Measurements from ENCODE around the gene MOB2. TPM values are rescaled to one million over a fixed set of nuclear protein-coding genes. Genes with fewer than 3 reads are reported as not detected.

The MOB2 gene
- total and polyA plus RNA-seq, 7 experiments from 2014 or later: 37.6 to 59.8 (median 51.2) TPM

DNA sequence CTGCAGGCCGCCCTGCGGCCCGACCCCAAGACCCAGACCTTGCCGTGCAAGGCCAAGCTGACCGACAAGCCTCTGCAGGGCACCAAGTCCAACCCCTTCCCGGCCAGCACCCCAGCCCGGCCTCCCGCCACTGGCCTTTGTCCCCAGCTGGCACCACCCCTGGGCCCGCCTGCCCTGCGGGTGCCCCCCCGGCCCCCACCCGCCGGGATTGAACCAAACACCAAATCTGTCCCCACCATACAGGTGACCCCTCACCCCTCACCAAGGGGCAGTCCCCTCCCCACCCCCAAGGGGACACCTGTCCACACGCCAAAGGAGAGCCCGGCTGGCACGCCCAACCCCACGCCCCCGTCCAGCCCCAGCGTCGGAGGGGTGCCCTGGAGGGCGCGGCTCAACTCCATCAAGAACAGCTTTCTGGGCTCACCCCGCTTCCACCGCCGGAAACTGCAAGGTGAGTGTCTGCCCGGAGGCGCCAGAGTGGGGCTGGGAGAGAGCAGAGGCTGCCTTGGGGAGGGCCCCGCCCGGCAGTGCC, 36.2 kb downstream of the MOB2 start:
- Histone ChIP-seq H3K27ac (ENCODE audit: low read depth, low read length) (no peak overlapping the region), H3K36me3 (ENCODE audit: control insufficient read depth in 2 of 3, insufficient read depth in 3 of 3, low read length in 3 of 3) (no peaks in the 10 kb centered on the region), H3K9me3 (ENCODE audit: control insufficient read depth in 2 of 3, low read length in 3 of 3) (no peaks in the 10 kb centered on the region), H3K4me1 (ENCODE audit: control insufficient read depth in 2 of 2, insufficient read depth in 2 of 2, low read length in 2 of 2) (no peaks in the 10 kb centered on the region), H3K27me3 (ENCODE audit: control insufficient read depth in 2 of 2, insufficient read depth in 2 of 2, low read length in 2 of 2) (no peaks in the 10 kb centered on the region), H3K4me3 (ENCODE audit: low read length) (no peak overlapping the region)
- intact Hi-C loops (cut with micrococcal nuclease): loop anchor here in 1 of 2 donors (5.0 kb wide), 1 partner anchor 67 kb away; no protein-coding TSS in a partner anchor
- no peak for ATAC-seq
- CTCF ChIA-PET: no interaction called here
- H3K36me3 Mint-ChIP-seq: no peaks in the 10 kb centered on the region
- H3K4me1 Mint-ChIP-seq: peaks cover 0 to 1% (median 0%) of the 10 kb centered on the region in 7 donors
- H3K9me3 Mint-ChIP-seq: no peaks in the 10 kb centered on the region
- H3K27ac Mint-ChIP-seq: no peak overlapping the region
- no peak for DNase-seq
- POLR2A ChIA-PET: interaction anchor here (1.0 kb wide), 1 partner anchor 13 kb away, joined by 4 read pairs; no protein-coding TSS in a partner anchor
- H3K27me3 Mint-ChIP-seq: no peaks in the 10 kb centered on the region
- no peak overlapping the region for H3K4me3 Mint-ChIP-seq

DNA sequence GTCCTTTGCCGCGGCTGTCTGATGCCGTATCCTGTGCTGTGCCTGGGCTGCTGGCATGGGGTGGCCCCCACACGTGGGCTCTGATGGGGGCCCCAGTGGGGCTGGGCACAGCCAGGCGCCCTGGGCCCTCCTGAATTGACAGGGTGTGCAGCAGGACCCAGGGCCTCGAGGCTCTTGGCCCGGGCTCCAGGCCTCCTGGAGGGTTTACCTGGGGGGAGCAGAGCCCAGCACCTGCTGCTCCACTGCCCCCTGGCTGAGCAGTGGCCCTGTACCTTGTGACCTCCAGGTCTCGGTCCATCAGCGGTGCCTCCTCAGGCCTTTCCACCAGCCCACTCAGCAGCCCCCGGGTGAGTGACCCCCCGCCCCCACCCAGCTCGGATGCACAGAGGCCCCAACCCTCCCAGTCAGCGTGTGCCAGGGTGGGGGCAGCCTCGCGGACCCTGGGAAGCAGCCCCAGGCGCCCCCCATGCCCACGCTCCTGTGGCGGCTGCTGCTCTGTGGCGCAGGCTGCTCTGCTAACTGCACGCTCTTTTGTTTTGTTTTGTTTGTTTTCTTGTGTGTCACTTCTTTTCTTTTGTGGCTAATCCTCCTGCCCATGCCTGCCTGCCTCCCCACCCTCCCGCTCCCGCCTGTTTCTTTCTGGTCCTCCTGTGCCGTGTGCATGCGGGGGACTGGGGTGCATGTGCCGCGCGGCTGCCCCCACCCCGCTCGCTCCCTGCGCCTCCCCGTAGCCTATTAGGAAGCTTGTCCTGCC, 36.9 kb downstream of the MOB2 start:
- H3K27me3 Mint-ChIP-seq: no peaks in the 10 kb centered on the region
- H3K27me3 ChIP-seq (ENCODE audit: control insufficient read depth in 2 of 2, insufficient read depth in 2 of 2, low read length in 2 of 2): no peaks in the 10 kb centered on the region
- ATAC-seq: no peak
- CTCF ChIA-PET: no interaction called here
- H3K4me3 ChIP-seq (ENCODE audit: low read length): no peak overlapping the region
- intact Hi-C loops (cut with micrococcal nuclease): loop anchor here (5.0 kb wide), 2 partner anchors 68 to 187 kb away; no protein-coding TSS in a partner anchor
- H3K4me1 Mint-ChIP-seq: peaks cover 0 to 1% (median 0%) of the 10 kb centered on the region in 7 donors
- DNase-seq: no peak
- no peak overlapping the region for H3K27ac ChIP-seq (ENCODE audit: low read depth, low read length)
- no peak overlapping the region for H3K27ac Mint-ChIP-seq
- H3K36me3 Mint-ChIP-seq: no peaks in the 10 kb centered on the region
- no peaks in the 10 kb centered on the region for H3K9me3 Mint-ChIP-seq
- H3K9me3 ChIP-seq (ENCODE audit: control insufficient read depth in 2 of 3, low read length in 3 of 3): no peaks in the 10 kb centered on the region
- no peaks in the 10 kb centered on the region for H3K4me1 ChIP-seq (ENCODE audit: control insufficient read depth in 2 of 2, insufficient read depth in 2 of 2, low read length in 2 of 2)
- no peaks in the 10 kb centered on the region for H3K36me3 ChIP-seq (ENCODE audit: control insufficient read depth in 2 of 3, insufficient read depth in 3 of 3, low read length in 3 of 3)
- no peak overlapping the region for H3K4me3 Mint-ChIP-seq
- POLR2A ChIA-PET: interaction anchor here (1.0 kb wide), 1 partner anchor 14 kb away, joined by 4 read pairs; no protein-coding TSS in a partner anchor

DNA sequence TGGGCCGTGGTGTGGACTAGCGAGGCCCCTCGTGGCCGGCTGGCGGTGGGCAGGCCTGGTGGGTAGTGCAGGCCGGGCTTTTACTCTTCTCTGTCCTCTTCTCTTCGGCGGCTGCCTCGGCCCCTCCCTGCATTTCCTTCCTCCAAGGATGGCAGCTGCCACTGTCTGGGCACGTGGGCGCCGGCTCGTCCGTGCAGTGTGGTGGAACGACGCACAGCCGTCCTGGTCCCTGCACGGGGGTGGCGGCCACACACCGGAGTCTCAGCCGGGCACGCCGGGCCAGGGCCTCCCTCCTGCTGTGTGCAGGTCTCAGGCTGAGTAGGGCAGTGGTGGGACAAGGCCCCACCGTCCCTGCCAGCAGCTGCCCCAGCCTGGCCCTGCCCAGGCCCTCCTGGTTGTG, 37.7 kb downstream of the MOB2 start:
- Mint-ChIP-seq H3K9me3 (no peaks in the 10 kb centered on the region), H3K27ac (no peak overlapping the region), H3K4me3 (no peak overlapping the region), H3K27me3 (peaks cover 0 to under 1% (median 0%) of the 10 kb centered on the region in 5 donors), H3K4me1 (peaks cover 0 to 1% (median 0%) of the 10 kb centered on the region in 7 donors), H3K36me3 (no peaks in the 10 kb centered on the region)
- Histone ChIP-seq H3K9me3 (ENCODE audit: control insufficient read depth in 2 of 3, low read length in 3 of 3) (no peaks in the 10 kb centered on the region), H3K4me1 (ENCODE audit: control insufficient read depth in 2 of 2, insufficient read depth in 2 of 2, low read length in 2 of 2) (no peaks in the 10 kb centered on the region), H3K27me3 (ENCODE audit: control insufficient read depth in 2 of 2, insufficient read depth in 2 of 2, low read length in 2 of 2) (no peaks in the 10 kb centered on the region), H3K27ac (ENCODE audit: low read depth, low read length) (no peak overlapping the region), H3K36me3 (ENCODE audit: control insufficient read depth in 2 of 3, insufficient read depth in 3 of 3, low read length in 3 of 3) (no peaks in the 10 kb centered on the region), H3K4me3 (ENCODE audit: low read length) (no peak overlapping the region)
- ChIA-PET POLR2A (no interaction called here), CTCF (no interaction called here)
- no peak for DNase-seq
- intact Hi-C loops (cut with micrococcal nuclease): loop anchor here in 1 of 2 donors (5.0 kb wide), 1 partner anchor 187 kb away; no protein-coding TSS in a partner anchor
- no peak for ATAC-seq

DNA sequence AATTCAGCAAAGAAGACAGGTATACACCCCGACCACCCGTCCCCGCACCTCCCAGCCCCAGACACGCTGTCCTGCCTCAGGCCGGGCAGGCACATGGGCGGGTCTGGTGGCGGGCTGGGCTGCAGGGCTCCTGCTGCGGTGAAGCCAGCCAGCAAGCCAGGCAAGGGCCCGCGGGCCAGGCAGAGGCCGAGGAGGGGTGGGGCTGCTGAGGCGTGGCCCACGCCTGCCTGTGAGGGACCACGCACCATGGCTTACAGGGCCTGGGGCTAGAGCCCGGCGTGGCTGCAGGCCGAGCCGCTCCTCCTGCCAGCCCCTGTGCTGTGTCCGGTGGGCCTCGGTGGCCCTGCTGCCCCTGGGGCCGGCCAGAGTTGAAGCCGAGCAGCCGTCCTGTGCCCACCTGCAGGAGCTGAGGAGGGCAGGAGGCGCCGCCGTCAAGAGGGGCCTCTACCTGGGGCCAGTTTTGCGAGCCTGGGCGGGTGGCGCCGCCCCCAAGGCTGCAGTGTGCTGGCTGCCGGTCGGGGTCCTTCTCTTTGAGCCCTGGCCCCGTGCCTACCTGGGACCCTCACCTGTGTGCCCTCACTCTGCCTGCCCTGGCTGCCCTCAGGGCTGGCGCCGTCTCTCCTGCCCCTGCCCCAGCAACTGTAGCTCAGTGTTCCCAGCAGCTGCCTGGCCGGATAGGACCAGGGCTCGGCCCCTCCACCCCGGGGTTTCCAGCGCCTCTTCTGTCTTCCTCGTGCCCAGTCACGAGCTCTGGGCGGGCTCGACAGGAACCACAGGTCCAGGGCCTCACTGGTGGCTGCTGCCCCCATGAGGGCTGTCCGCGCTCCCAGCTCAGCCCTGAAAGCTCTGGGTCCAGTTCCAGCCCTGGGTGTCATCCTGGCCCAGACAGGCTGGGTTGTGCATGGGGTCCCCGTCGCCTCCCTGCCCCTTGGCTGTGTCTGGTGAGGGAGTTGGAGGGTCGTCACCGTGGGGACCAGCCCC, 38.4 kb downstream of the MOB2 start:
- CTCF ChIA-PET: no interaction called here
- Mint-ChIP-seq H3K4me3 (no peak overlapping the region), H3K27me3 (peaks cover 0 to 3% (median 0%) of the 10 kb centered on the region in 5 donors), H3K27ac (no peak overlapping the region), H3K9me3 (no peaks in the 10 kb centered on the region), H3K36me3 (no peaks in the 10 kb centered on the region), H3K4me1 (peaks cover 0 to 1% (median 0%) of the 10 kb centered on the region in 7 donors)
- Histone ChIP-seq H3K36me3 (ENCODE audit: control insufficient read depth in 2 of 3, insufficient read depth in 3 of 3, low read length in 3 of 3) (no peaks in the 10 kb centered on the region), H3K4me3 (ENCODE audit: low read length) (no peak overlapping the region), H3K27me3 (ENCODE audit: control insufficient read depth in 2 of 2, insufficient read depth in 2 of 2, low read length in 2 of 2) (no peaks in the 10 kb centered on the region), H3K9me3 (ENCODE audit: control insufficient read depth in 2 of 3, low read length in 3 of 3) (no peaks in the 10 kb centered on the region), H3K27ac (ENCODE audit: low read depth, low read length) (no peak overlapping the region), H3K4me1 (ENCODE audit: control insufficient read depth in 2 of 2, insufficient read depth in 2 of 2, low read length in 2 of 2) (no peaks in the 10 kb centered on the region)
- POLR2A ChIA-PET: no interaction called here
- no peak for DNase-seq
- no peak for ATAC-seq
- intact Hi-C loops (cut with micrococcal nuclease): loop anchor here in 1 of 2 donors (5.0 kb wide), 1 partner anchor 186 kb away; no protein-coding TSS in a partner anchor

DNA sequence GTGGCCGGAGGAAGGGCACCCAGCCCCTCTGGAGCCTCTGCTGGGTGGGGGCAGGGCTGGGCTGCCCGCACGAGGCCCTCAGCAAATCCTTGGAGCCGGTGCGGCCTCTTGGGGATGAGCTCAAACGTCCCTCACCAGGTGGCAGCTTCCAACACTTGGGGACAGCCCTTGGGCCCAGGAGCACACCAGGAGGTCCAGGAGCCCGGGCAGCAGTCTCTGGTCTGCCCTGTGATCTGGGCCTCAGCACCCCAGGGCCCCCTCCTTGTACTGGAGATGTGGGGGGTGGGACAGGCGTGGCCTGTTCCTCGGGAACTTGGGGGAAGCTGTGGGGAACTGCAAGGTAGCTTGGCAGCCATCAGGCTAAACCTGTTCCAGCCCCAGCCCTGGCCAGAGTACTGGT, 40.0 kb downstream of the MOB2 start:
- CTCF ChIA-PET: no interaction called here
- Mint-ChIP-seq H3K4me1 (peaks cover 0 to 1% (median 0%) of the 10 kb centered on the region in 7 donors), H3K9me3 (no peaks in the 10 kb centered on the region), H3K4me3 (no peak overlapping the region), H3K27me3 (peaks cover 0 to 3% (median 0%) of the 10 kb centered on the region in 5 donors), H3K27ac (no peak overlapping the region), H3K36me3 (no peaks in the 10 kb centered on the region)
- no peak for DNase-seq
- ATAC-seq: no peak
- Histone ChIP-seq H3K27me3 (ENCODE audit: control insufficient read depth in 2 of 2, insufficient read depth in 2 of 2, low read length in 2 of 2) (no peaks in the 10 kb centered on the region), H3K27ac (ENCODE audit: low read depth, low read length) (no peak overlapping the region), H3K4me3 (ENCODE audit: low read length) (no peak overlapping the region), H3K9me3 (ENCODE audit: control insufficient read depth in 2 of 3, low read length in 3 of 3) (no peaks in the 10 kb centered on the region), H3K4me1 (ENCODE audit: control insufficient read depth in 2 of 2, insufficient read depth in 2 of 2, low read length in 2 of 2) (no peaks in the 10 kb centered on the region), H3K36me3 (ENCODE audit: control insufficient read depth in 2 of 3, insufficient read depth in 3 of 3, low read length in 3 of 3) (no peaks in the 10 kb centered on the region)
- intact Hi-C loops (cut with micrococcal nuclease): loop anchor here in 1 of 2 donors (5.0 kb wide), 1 partner anchor 184 kb away; no protein-coding TSS in a partner anchor
- POLR2A ChIA-PET: no interaction called here

DNA sequence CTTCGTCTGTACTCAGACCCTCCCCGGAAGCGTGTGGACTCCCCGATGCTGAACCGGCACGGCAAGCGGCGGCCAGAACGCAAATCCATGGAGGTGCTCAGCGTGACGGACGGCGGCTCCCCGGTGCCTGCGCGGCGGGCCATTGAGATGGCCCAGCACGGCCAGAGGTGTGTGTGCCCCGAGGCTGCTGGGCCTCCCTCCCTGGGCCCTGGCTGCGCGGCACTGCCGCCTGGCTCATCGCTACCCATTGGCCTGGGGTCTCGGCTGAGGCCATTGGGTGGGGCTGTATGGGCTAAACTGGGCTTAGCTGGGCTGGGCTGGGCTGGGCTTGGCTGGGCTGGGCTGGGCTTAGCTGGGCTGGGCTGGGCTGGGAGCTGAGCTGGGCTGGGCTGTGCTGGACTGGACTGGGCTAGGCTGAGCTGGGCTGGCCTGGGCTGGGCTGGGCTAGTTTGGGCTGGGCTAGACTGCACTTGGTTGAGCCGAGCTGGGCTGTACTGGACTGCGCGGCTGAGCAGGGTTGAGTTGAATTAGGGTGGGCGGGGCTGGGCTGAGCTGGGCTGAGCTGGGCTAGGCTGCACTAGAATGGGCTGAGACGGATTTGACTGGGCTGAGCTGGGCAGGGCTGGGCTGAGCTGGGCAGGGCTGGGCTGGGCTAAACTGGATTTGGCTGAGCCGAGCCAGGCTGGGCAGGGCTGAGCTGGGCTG, 40.7 kb downstream of the MOB2 start:
- H3K36me3 Mint-ChIP-seq: no peaks in the 10 kb centered on the region
- no peak overlapping the region for H3K27ac Mint-ChIP-seq
- no peak for ATAC-seq

More for the DNA sequence above, 40.7 kb downstream of the MOB2 start:
- POLR2A ChIA-PET: no interaction called here
- Histone ChIP-seq H3K4me3 (ENCODE audit: low read length) (no peak overlapping the region), H3K36me3 (ENCODE audit: control insufficient read depth in 2 of 3, insufficient read depth in 3 of 3, low read length in 3 of 3) (no peaks in the 10 kb centered on the region), H3K27ac (ENCODE audit: low read depth, low read length) (no peak overlapping the region), H3K27me3 (ENCODE audit: control insufficient read depth in 2 of 2, insufficient read depth in 2 of 2, low read length in 2 of 2) (no peaks in the 10 kb centered on the region), H3K4me1 (ENCODE audit: control insufficient read depth in 2 of 2, insufficient read depth in 2 of 2, low read length in 2 of 2) (no peaks in the 10 kb centered on the region), H3K9me3 (ENCODE audit: control insufficient read depth in 2 of 3, low read length in 3 of 3) (no peaks in the 10 kb centered on the region)
- DNase-seq: no peak
- Mint-ChIP-seq H3K9me3 (no peaks in the 10 kb centered on the region), H3K27me3 (peaks cover 0 to 3% (median 0%) of the 10 kb centered on the region in 5 donors), H3K4me3 (no peak overlapping the region), H3K4me1 (peaks cover 0 to 1% (median 0%) of the 10 kb centered on the region in 7 donors)
- CTCF ChIA-PET: no interaction called here
- intact Hi-C loops (cut with micrococcal nuclease): loop anchor here in 1 of 2 donors (5.0 kb wide), 1 partner anchor 184 kb away; no protein-coding TSS in a partner anchor
